Measurements from ENCODE around the gene KIR3DL3. TPM values are rescaled to one million over a fixed set of nuclear protein-coding genes. Genes with fewer than 3 reads are reported as not detected.
"Not testable (repeated sequence)": the region's sequence is repeated elsewhere in the genome, so short reads cannot be mapped to it uniquely, and the experiment has no call there.

KIR3DL3 gene
- total RNA-seq, 1 donor from 2014 or later = not detected

- H3K4me1 ChIP-seq = no peaks in the 10 kb centered on the region
- H3K27ac ChIP-seq = no peak overlapping the region
- H3K4me3 ChIP-seq = no peak overlapping the region
- DNase-seq = no peak
- H3K9me3 ChIP-seq = no peaks in the 10 kb centered on the region
- no peaks in the 10 kb centered on the region for H3K36me3 ChIP-seq
- no peak for TF ChIP-seq CTCF (IDR thresholded peaks at IDR 0.05)
- intact Hi-C loops (cut with DNase I) = no loop called here
- no peaks in the 10 kb centered on the region for H3K27me3 ChIP-seq
- no peak for ATAC-seq
These were observed 14.5 kb downstream of the KIR3DL3 start for GRCh38 chr19:54738715-54739114.

GRCh38 chr19:54739587-54740497 is 15.6 kb downstream of the KIR3DL3 start:
- no peak for ATAC-seq
- TF ChIP-seq CTCF (IDR thresholded peaks at IDR 0.05) = no peak
- intact Hi-C loops (cut with DNase I) = no loop called here
- no peaks in the 10 kb centered on the region for H3K9me3 ChIP-seq
- H3K27ac ChIP-seq = no peak overlapping the region
- H3K36me3 ChIP-seq = no peaks in the 10 kb centered on the region
- no peak overlapping the region for H3K4me3 ChIP-seq
- no peaks in the 10 kb centered on the region for H3K27me3 ChIP-seq
- no peaks in the 10 kb centered on the region for H3K4me1 ChIP-seq
- DNase-seq = no peak

- H3K27me3 ChIP-seq; DNase-seq; H3K9me3 ChIP-seq; H3K4me3 ChIP-seq; ATAC-seq; H3K4me1 ChIP-seq; intact Hi-C loops (cut with DNase I); H3K27ac ChIP-seq; H3K36me3 ChIP-seq: not testable (repeated sequence)
These were observed 17.7 kb downstream of the KIR3DL3 start for GRCh38 chr19:54741950-54742349.

- H3K36me3 ChIP-seq; intact Hi-C loops (cut with DNase I); H3K27me3 ChIP-seq; H3K27ac ChIP-seq; H3K4me1 ChIP-seq; H3K4me3 ChIP-seq; ATAC-seq; DNase-seq; H3K9me3 ChIP-seq: not testable (repeated sequence)
These were observed 19.8 kb downstream of the KIR3DL3 start for GRCh38 chr19:54744080-54744479.

GRCh38 chr19:54747614-54748322 is 23.5 kb downstream of the KIR3DL3 start:
- H3K27ac ChIP-seq; H3K36me3 ChIP-seq; H3K27me3 ChIP-seq; ATAC-seq; H3K9me3 ChIP-seq; H3K4me3 ChIP-seq; H3K4me1 ChIP-seq; DNase-seq; intact Hi-C loops (cut with DNase I): not testable (repeated sequence)

GRCh38 chr19:54750276-54750675 is 26.0 kb downstream of the KIR3DL3 start:
- H3K4me1 ChIP-seq; DNase-seq; intact Hi-C loops (cut with DNase I); H3K9me3 ChIP-seq; H3K27ac ChIP-seq; H3K4me3 ChIP-seq; H3K36me3 ChIP-seq; H3K27me3 ChIP-seq; ATAC-seq: not testable (repeated sequence)

- H3K4me1 ChIP-seq; H3K9me3 ChIP-seq; H3K27ac ChIP-seq; ATAC-seq; DNase-seq; H3K36me3 ChIP-seq; H3K4me3 ChIP-seq; H3K27me3 ChIP-seq; intact Hi-C loops (cut with DNase I): not testable (repeated sequence)
These were observed 32.2 kb downstream of the KIR3DL3 start for GRCh38 chr19:54756204-54757110.

GRCh38 chr19:54758577-54758976 is 34.3 kb downstream of the KIR3DL3 start:
- ATAC-seq; H3K9me3 ChIP-seq; H3K27me3 ChIP-seq; H3K4me3 ChIP-seq; H3K4me1 ChIP-seq; DNase-seq; H3K36me3 ChIP-seq; intact Hi-C loops (cut with DNase I); H3K27ac ChIP-seq: not testable (repeated sequence)

GRCh38 chr19:54764219-54764618 is 40.0 kb downstream of the KIR3DL3 start:
- intact Hi-C loops (cut with DNase I); H3K27ac ChIP-seq; DNase-seq: not testable (repeated sequence)

GRCh38 chr19:54766464-54766863 is 42.2 kb downstream of the KIR3DL3 start:
- ATAC-seq; H3K9me3 ChIP-seq; H3K27ac ChIP-seq; H3K4me1 ChIP-seq; H3K4me3 ChIP-seq; intact Hi-C loops (cut with DNase I); H3K36me3 ChIP-seq; H3K27me3 ChIP-seq; DNase-seq: not testable (repeated sequence)

More at GRCh38 chr19:54764219-54764618, 40.0 kb downstream of the KIR3DL3 start:
- H3K27me3 ChIP-seq, H3K36me3 ChIP-seq, ATAC-seq, H3K9me3 ChIP-seq, H3K4me1 ChIP-seq, H3K4me3 ChIP-seq: not testable (repeated sequence)

GRCh38 chr19:54769646-54770045 is 45.4 kb downstream of the KIR3DL3 start, which contains the start of gene KIR2DL1:
TSS of gene KIR2DL1 (plus strand) at chr19:54769793. CDS start at chr19:54769851, 58 bp downstream.
- H3K36me3 ChIP-seq; H3K27ac ChIP-seq; H3K4me1 ChIP-seq; DNase-seq; intact Hi-C loops (cut with DNase I); H3K27me3 ChIP-seq; H3K4me3 ChIP-seq; H3K9me3 ChIP-seq; ATAC-seq: not testable (repeated sequence)
